NCI-H446 (cell line): ENCODE results near the gene TMC8.
A peak's percentile ranks its signal among the peaks of the same experiment; 100 is the strongest.

Experiments used
- DNase-seq, 2 experiments: peaks; one replicate each; lab custom pipeline; 2025; lab: John Stamatoyannopoulos, UW

The TMC8 gene

GRCh38 chr17:78180083-78180482 is 49.5 kb downstream of the TMC8 start:
- no peak for DNase-seq

DNA sequence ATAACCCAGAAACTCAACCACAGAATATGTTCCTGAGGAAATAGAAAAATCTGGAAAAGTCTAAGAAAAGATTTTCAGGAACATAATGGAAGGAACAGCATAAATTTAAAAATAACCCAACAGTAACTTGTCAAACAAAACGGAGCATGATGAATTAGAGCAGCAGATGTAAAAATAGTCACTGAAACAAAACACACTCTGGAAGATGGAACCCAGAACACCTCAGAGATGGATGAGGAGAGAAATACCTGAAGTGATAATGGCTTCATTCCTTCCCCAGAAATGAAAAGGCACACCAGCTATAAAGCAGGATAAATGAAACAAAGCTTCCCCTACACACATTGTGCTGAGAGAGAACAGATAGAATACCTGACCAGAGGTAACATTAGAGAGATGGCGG is 49.9 kb downstream of the TMC8 start:
- DNase-seq, result no peak

DNA sequence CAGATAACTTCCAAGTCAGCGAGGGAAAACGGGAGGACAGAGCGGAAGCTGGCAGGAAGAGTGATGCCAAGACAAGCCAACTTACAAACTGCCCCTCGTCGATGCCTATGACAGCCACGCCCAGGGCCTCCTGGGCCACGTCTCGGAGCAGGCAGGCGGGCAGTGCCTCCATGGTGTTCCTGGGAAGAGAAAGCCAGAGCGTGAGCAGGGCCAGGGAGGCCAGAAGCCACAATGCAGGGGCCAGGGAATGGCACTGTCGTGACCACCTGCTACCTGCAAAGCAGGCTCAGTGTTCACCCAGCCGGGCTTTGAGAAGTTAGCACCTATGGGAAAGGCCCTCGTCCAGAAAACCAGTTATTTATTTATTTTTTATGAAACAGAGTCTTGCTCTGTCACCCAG is 51.9 kb downstream of the TMC8 start:
- DNase-seq, result no peak

GRCh38 chr17:78183916-78184315 is 53.3 kb downstream of the TMC8 start:
- no peak for DNase-seq

GRCh38 chr17:78184351-78184750 is 53.8 kb downstream of the TMC8 start:
- DNase-seq, result no peak

DNA sequence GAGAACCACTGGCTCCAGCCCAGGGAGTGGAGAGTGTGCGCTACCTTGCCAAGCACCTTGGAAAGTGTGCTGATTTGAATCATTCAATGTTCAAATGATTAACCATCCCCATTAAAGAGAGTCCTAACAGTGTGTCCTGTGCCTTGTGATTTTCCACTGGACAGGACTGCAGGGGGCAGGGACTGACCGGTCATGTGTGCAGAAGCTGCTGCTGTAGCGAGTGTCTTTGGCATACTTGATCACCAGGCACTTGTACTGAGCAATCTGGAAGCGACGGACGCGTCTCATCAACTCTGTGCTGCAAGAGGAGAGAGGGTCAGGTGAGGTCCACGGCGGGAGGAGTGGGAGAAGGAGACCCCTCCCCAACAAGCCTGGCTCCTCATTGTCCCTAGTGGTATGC is 54.3 kb downstream of the TMC8 start:
- DNase-seq, result no peak

DNA sequence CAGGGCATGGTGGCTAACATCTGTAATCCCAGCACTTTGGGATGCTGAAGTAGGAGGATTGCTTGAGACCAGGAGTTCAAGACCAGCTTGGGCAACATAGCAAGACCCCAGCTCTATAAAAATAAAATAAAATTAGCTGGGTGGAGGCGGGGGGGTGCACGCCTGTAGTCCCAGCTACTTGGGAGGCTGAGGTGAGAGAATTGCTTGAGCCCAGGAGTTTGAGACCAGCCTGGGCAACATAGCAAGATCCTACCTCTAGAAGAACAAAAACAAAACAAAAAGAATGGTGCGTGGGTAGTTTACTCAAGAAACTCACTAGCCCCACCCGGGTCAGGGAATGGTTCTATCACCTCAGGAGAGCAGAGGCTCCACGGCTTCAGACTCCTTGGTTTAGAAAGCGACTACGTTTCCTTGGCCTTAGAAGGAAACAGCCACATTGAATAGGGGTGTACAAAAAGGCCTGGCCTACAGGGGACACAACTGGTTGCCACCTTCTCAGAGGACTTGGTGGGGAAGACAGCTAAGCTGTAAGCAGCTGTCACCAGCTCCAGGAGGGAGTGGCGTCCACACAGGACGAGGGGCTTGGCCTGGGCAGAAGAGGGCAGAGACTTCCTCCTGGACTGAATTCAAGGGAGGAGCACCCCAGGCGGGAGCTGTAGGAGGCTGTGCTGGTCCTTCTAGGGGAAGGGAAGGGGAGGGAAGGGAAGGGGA is 55.6 kb downstream of the TMC8 start:
- DNase-seq, result no peak

GRCh38 chr17:78186692-78187595 is 56.4 kb downstream of the TMC8 start, which contains the start of the genes AFMID and TK1:
Gene AFMID (plus strand): TSS chr17:78187362. CDS start chr17:78187371, 9 bp downstream.
Gene TK1 (minus strand): TSS chr17:78187052. CDS start chr17:78186994, 58 bp downstream.
- peak; percentile 98 to 99 for DNase-seq
